Measurements from ENCODE around the gene CACNB4. TPM values are rescaled to one million over a fixed set of nuclear protein-coding genes. Genes with fewer than 3 reads are reported as not detected.

CACNB4 gene
- total and polyA plus RNA-seq, 2 of the 4 experiments (the other 2 are of a cell fraction): 0.12 to 0.36 TPM

GRCh38 chr2:152025678-152026287, 73.1 kb downstream of the CACNB4 start (continued):
- TF ChIP-seq SMC3 (IDR thresholded peaks at IDR 0.05; ENCODE audit: low read depth, low read length): peak; percentile 36; the same call in 1 of the 2 replicates

GRCh38 chr2:152024477-152024876, 74.4 kb downstream of the CACNB4 start:
- Histone ChIP-seq H3K18ac (ENCODE audit: low read depth, low read length) (no peak overlapping the region), H3K4me3 (ENCODE audit: insufficient read depth, low read depth, low read length) (no peak overlapping the region), H4K91ac (ENCODE audit: insufficient read depth, low read depth, low read length) (no peak overlapping the region), H3K4me1 (ENCODE audit: control insufficient read depth, insufficient read depth, low read length) (no peaks in the 10 kb centered on the region), H3K9me3 (ENCODE audit: control insufficient read depth, insufficient read depth, low read length) (no peaks in the 10 kb centered on the region), H2BK5ac (ENCODE audit: low read depth, low read length, poor library complexity, severe bottlenecking) (no peak overlapping the region), H3K79me1 (ENCODE audit: low read depth in 1 of 2, low read length in 2 of 2) (no peaks in the 10 kb centered on the region), H2BK20ac (ENCODE audit: low read depth, low read length) (no peak overlapping the region), H4K5ac (ENCODE audit: low read depth, low read length) (no peak overlapping the region), H3K9me1 (ENCODE audit: insufficient read depth, low read length) (no peaks in the 10 kb centered on the region), H2AK5ac (ENCODE audit: low read depth, low read length) (no peak overlapping the region), H3K36me3 (ENCODE audit: control insufficient read depth, insufficient read depth, low read length) (no peaks in the 10 kb centered on the region), H3K9ac (ENCODE audit: low read depth, low read length) (no peak overlapping the region), H2AK9ac (replicated peaks; ENCODE audit: low read depth, low read length, poor library complexity) (no peak overlapping the region), H3K27ac (ENCODE audit: insufficient read depth, low read length) (no peak overlapping the region), H3K27me3 (ENCODE audit: control insufficient read depth, insufficient read depth, low read length) (peaks cover 2% of the 10 kb centered on the region; the same call in 1 of the 2 replicates), H2AFZ (replicated peaks; ENCODE audit: low read length, poor library complexity) (no peak overlapping the region), H3K4ac (ENCODE audit: low read depth, low read length) (no peak overlapping the region), H2BK15ac (ENCODE audit: low read depth, low read length) (no peak overlapping the region), H2BK120ac (ENCODE audit: low read depth, low read length) (no peak overlapping the region), H3K4me2 (ENCODE audit: low read depth, low read length) (no peak overlapping the region), H4K8ac (ENCODE audit: low read depth in 2 of 2, low read length in 2 of 2) (no peak overlapping the region), H3K23ac (ENCODE audit: low read depth, low read length) (no peak overlapping the region), H3K14ac (replicated peaks; ENCODE audit: low read depth, low read length) (no peak overlapping the region), H4K20me1 (ENCODE audit: insufficient read depth, low read length) (no peaks in the 10 kb centered on the region), H3K56ac (ENCODE audit: extremely low read depth, insufficient read depth, low read length) (no peak overlapping the region)
- CTCF ChIA-PET: interaction anchor here (0.8 to 2.5 kb wide), 5 partner anchors 12 to 333 kb away, joined by 3 to 20 read pairs (median 9); no protein-coding TSS in a partner anchor
- POLR2A ChIA-PET (ENCODE audit: unreplicated experiment): no interaction called here
- WGBS, 2 experiments (ENCODE audit: extremely low coverage in 2 of 2, insufficient read length in 1 of 2): 93% methylated on average over 2 of the region's 2 CpGs; no CpG with 5 or more reads in 1 of the 2 experiments
- ATAC-seq (ENCODE audit: low read depth) (no peak), DNase-seq (no peak)
- intact Hi-C loops (cut with micrococcal nuclease): no loop called here
- BruUV-seq (replicated peaks): no TSS peak
- dilution Hi-C loops (cut with HindIII; ENCODE audit: low sequenced_read_pairs, unreplicated experiment): no loop called here
- in situ Hi-C loops (cut with MboI; ENCODE audit: low sequenced_read_pairs): no loop called here
- TF ChIP-seq RCOR1 (IDR thresholded peaks at IDR 0.05; ENCODE audit: insufficient replicate concordance, low read length) (no peak), CTCF (conservative IDR thresholded peaks at IDR 0.05; ENCODE audit: low read depth, low read length) (no peak), ELK1 (IDR thresholded peaks at IDR 0.05; ENCODE audit: borderline replicate concordance, low read depth, low read length) (no peak), RAD21 (IDR thresholded peaks at IDR 0.05; ENCODE audit: low read length) (no peak), MAZ (IDR thresholded peaks at IDR 0.05; ENCODE audit: borderline replicate concordance, low read depth, low read length) (no peak), USF2 (IDR thresholded peaks at IDR 0.05; ENCODE audit: low read depth, low read length) (no peak), MAFK (IDR thresholded peaks at IDR 0.05; ENCODE audit: low read depth, low read length) (no peak), CHD1 (IDR thresholded peaks at IDR 0.05; ENCODE audit: low read depth, low read length) (no peak), RFX5 (IDR thresholded peaks at IDR 0.05; ENCODE audit: low read depth, low read length) (no peak), CEBPB (IDR thresholded peaks at IDR 0.05; ENCODE audit: low read depth, low read length) (no peak), MXI1 (IDR thresholded peaks at IDR 0.05; ENCODE audit: borderline replicate concordance, low read depth, low read length) (no peak), NFE2L2 (IDR thresholded peaks at IDR 0.05; ENCODE audit: low read depth, low read length) (no peak)
